HG03571 (cell line): ENCODE data around the gene SPAG7.
A peak's percentile ranks its signal among the peaks of the same experiment; 100 is the strongest.

Experiments used
- ATAC-seq: cut with Tn5 transposase; IDR thresholded peaks from one replicate; pipeline ENCODE4 v1.9.1; 2021; ENCODE audit not compliant: unreplicated experiment

SPAG7 gene

DNA sequence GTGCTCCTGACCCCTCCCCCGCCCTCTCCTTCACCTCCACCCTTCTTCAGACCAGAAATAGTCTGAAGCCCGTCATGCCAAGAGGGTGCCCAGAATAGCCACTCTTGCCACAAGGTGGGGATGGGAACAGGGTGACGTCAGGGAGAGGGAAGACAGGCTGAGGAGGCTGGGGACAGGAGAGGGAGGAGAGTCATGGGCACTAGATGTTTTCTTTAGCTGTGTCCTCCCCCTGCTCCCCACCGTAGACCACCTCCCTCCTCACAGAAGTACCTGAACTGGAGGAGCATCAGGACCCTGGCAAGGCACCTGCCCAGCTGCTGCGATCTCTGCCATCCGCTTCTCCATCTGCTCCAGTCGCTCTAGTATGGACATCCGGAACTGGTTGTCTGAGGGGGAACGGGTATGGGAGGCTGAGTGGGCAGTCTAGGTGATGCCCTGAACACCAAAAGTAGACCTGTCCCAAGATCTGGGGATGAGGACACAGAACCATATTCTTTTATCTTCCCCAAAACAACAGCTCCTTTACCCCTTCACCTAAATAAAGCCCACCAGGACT, 6.6 kb upstream of the SPAG7 start:
- ATAC-seq: no peak

GRCh38 chr17:4973256-4974114, 5.9 kb upstream of the SPAG7 start:
- no peak for ATAC-seq

DNA sequence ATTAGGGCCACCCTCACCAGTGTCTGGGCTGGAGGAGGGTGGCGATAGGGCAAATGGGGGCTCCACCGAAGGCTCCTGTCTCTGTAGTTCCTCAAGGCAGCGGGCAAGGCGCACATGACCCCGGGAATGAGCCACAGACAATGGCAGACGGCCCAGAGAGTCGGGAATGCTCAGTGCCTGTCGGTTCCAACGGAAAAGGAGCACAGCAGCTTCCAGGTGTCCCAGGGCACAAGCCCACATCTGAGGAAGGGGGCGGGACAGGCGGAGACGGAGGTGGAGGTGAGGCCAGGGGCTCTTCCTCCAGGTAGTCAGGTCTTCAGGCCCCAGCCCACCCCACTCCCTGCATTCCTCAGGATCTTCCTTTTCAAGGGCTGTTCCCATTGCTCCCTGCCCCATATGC, 5.1 kb upstream of the SPAG7 start:
- no peak for ATAC-seq

DNA sequence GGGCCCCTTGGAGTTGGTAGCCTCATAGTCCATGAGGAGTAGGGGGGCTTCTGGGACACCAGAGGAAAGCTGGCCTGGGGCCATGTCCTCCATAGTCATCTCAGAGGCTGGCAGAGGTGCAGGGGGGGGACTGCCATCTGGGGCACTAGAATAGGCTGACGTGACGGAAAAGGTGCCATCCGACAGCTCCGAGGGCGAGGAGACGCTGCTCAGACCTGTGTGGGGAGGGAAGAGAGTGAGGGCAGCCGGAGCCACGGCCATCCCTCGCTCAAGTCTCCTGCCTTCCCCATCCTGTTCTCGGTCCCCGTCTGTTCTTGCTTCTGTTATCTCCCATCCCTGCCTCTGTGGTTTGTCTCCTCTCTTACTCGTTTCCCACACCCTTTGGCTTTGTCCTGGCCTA, 4.7 kb upstream of the SPAG7 start:
- no peak for ATAC-seq

DNA sequence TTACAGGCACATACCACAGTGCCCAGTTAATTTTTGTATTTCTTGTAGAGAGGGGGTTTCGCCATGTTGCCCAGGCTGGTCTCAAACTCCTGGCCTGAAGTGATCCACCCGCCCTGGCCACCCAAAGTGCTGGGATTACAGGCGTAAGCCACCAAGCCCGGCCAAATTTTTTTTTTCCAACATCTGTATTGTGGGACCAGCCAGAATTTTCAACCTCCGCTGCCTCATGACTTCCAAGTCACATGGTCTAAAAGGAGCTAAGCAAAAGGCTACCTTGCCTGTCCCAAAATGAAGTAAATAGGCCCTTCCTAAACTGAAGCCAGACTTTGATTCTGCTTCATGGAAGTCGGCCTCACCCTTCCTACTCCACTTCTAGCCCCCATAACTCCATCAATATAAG, 4.2 kb upstream of the SPAG7 start:
- no peak for ATAC-seq

DNA sequence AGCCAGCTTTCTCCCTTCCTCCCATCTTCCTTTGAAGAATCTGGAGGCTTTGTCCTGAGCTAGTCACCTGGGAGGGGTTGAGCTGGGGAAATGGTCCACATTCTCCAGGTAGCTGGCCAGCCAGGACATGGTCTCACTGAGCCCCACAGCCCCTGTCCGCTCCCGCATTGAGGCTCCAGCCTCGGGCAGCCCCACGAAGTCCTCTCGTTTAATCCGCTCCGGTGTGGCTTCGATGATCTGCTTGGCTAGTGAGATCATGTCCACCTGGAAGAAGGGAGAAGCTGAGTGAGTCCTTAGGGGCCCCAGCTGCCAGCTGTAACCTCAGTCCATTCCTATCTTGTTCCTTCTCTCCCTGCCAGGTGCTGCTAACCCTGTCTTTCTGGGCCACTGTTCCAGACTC, 2.7 kb upstream of the SPAG7 start:
- ATAC-seq: no peak

DNA sequence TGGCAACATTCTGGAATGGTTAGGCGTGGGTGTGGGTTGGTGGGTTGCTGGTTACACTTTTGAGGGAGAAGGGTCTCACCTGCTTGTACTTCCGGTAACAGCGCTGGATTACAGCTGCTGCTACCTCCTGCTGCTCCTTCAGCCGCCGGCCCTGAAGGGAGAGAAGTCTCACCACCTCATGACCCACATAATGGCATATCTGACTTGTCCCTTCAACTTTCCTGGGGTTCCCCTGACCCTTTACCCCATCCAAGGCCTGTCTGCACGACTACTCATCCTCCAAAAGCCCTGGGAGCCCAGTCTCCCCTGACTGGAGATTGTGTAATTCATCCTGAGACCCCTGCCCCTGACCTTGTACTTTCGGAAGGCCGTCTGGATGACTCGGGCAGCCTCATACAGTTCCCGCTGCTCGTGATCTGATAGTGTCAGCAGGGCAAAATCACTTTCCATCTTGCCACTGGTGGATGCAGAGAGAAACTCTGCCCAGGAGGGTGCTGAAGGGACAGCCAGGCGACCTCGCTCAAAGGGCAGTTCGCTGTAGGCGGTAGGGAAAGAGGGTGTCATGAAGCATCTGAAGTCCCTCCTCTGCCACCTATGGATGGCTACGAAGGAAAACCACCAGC, 2.0 kb upstream of the SPAG7 start:
- ATAC-seq: no peak

GRCh38 chr17:4969047-4969550, 1.5 kb upstream of the SPAG7 start:
- no peak for ATAC-seq

DNA sequence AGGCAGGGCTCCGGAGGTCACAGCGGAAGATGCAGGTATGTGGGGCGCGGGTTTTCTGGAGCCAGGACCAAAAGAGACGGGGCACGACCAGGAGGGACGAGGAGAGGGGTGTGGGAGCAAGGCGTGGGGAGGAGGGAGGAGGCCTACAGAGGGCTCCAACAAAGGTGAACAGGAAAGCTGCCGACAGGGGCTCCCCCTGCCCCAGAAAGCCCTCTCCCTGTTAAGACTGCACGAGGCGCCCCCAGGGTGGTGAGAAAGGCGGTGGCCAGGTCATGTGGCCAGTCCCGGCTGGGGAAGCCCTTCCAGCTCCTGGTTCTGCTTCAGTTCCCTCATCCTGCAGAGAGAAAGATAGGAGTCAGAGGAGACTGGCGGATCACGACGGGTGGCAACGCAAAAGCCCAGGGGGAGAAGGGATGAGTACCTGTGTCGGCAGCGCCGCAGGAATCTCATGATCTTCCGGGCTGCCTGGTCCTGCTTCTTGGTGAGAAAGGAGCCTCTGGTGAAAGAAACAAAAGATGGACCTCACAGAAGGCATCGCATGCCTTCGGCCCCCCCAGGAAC, 949 bp upstream of the SPAG7 start:
- no peak for ATAC-seq

DNA sequence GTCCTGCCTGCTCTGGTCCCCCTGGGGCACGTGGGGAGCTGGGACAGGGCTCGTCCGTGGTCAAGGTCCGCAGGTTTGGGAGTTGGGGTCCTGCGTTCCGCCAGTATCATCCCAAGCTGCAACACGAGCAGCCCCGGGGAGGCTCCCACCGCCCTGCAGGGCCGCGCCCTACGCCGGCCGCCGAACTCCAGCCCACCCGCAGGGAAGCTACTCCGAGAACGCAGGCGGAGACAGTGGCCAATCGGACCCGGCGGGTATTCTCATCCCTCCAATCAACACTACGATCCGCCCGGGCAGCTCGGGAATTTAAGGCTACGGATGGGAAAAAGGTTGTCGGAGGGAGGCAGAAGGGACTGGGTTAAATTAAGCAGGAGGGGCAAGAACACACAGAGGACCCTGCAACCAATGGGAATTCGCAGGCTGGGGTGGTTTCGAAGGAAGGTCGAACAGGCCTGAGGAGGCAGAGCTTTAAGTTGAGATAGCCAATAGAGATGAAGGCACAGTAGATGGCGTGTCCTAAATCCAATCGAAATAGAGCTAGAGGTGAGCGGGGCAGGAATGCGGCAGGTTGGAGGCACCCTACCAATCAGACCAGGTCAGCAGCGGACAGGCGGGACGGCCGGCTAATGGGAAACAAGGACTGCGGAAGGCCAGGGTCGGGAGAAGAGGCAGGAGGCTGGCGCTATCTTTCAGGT, 626 bp downstream of the SPAG7 start:
- peak; percentile 81 for ATAC-seq

- ATAC-seq: no peak
Observed at GRCh38 chr17:4965311-4965986, 2.2 kb downstream of the SPAG7 start.

- ATAC-seq: no peak
Observed at GRCh38 chr17:4960279-4960922, 7.2 kb downstream of the SPAG7 start.

DNA sequence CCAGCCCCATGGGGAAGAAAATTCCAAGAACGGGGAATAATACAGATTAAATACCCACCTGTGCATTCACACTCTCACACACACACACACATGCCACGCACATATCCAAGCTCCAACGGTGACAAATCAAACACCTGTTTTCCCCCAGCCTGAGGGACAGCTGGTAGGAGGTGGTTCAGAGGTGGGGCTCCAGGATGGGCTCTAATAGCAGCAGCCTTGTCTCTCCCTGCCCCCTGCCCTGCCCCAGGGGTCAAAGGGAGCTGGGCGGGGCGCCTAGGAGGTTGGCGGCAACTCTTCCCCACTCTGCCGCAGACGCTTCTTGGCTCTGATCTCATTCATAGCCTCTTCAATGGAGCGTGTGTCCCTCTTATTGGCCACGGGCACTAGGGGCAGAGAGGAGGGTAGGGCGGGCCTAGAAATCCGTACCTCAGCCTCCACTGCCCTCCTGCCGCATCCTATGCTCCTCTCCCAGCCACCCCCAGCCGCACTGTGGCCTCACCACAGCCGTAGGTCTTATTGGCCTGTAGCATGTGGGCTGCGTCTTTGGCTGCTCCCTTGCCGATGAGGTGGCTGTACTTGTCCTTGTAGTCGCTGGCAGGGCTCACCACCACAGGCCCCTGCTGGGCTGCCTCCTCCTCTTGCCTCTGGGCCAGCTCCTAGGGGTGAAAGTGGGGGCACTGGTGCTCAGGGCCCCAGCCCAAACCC, 8.2 kb downstream of the SPAG7 start:
- ATAC-seq: no peak

DNA sequence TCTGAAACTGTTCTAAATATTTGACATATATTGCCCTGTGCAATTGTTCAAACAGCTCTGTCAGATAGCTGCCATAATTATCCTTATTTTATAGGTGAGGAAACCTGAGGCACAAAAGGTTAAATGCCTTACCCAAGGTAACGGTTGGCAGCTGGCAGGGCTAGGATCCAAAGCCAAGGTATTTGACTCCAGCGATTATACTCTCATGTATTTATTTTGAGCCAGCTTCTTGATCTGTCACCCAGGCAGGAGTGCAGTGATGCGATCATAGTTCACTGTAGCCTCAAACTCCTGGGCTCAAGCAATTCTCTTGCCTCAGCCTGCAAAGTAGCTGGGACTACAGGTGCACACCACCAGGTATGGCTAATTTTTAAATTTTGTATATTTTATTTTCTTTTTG, 9.5 kb downstream of the SPAG7 start:
- no peak for ATAC-seq

DNA sequence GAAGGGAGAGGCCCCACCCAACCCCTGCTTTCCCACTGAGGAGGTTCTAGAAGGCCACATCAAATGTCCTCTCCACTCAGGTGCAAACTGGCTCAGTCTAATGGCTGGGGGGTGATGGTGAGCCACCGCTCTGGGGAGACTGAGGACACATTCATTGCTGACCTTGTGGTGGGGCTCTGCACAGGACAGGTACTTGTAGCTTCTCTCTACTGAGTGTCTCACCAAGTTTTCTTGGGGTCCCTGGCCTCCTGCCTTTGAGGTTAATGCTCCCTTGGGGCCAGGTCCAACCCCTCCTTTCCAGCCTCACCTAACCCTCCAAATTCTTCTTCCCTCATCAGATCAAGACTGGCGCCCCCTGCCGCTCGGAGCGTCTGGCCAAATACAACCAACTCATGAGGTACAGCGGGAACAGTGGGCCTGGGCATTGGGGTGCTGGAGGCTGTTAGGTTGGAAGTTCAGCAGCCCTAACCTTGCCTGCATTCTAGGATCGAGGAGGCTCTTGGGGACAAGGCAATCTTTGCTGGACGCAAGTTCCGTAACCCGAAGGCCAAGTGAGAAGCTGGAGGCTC, 11.0 kb downstream of the SPAG7 start:
- no peak for ATAC-seq

GRCh38 chr17:4955091-4955490, 12.5 kb downstream of the SPAG7 start:
- no peak for ATAC-seq

DNA sequence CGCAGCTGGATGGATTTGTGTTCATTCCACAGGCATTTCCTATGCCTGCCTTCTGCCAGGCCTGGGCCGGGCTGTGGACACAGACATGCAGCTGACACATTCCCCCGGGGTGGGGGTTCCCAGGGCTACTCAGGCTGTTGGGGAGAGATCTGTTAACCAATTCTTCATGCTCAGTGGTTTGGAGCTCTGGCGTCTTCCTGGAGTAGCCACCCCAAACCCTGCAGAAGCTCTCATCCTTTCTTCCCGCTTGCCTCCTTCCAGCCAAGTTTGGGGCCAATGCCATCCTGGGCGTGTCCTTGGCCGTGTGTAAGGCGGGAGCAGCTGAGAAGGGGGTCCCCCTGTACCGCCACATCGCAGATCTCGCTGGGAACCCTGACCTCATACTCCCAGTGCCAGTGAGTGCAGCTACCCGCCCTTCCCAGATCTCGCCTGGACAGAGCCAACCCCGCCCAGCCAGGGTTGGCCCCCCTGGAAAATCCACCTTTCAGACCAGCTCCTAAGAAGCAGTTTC, 14.1 kb downstream of the SPAG7 start:
- ATAC-seq: no peak

DNA sequence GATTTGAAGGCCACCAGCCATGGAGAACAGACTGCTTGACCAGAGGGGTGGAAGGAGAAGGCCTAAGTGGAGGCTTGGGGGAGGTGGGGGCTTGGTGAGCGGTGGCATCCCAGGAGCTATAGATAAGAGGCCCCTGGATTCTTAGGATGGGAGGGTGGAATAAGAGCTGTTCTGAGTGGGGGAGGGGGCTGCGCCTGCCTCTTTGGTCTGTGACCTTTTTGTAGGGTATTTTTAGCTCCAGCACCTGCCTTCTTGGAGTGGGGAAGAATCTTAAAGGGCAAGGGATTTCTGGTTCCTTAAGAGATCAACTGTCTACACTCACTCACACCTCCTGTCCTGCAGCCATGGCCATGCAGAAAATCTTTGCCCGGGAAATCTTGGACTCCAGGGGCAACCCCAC, 16.1 kb downstream of the SPAG7 start:
- no peak for ATAC-seq

DNA sequence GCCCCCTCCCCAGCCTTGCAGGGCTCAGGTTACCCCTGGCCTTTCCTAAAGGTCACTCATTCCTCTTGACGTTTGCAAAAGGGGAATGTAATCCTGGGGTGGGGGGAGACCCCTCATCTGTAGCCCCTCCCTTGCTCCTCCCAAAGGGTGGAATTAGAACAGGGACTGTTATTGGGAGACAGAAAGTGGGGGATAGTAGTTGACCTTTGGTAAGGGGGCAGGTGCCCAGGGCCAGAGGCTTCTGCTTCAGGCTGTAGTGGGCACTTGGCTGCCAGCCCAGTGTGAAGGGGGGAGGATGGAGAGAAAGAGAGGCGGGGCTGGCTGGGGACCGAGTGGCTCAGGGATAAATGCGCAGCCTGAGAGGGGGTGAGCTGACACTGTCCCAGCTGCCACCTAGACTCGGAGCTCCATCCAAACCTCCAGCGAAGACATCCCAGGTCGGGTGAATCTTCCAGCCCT, 16.8 kb downstream of the SPAG7 start, which contains the start of gene ENO3:
Gene ENO3 (plus strand): TSS at position 374 of the 459 bp plus-strand sequence. CDS start 711 bp downstream, outside the sequence.
- no peak for ATAC-seq
